Spleen (tissue), 11 donors: ENCODE results near the gene SFXN5. TPM values are rescaled to one million over a fixed set of nuclear protein-coding genes. Genes with fewer than 3 reads are reported as not detected.

ENCODE experiments used
- DNase-seq: peaks from one replicate; pipeline ENCODE4 v3.0.0-alpha.2; 2020
- H3K27ac ChIP-seq, 8 donors: fragments of 200-600 bp; sonication (generic) in 7 of 8; 1 replicate in 4 of 8; 2 replicates in 4 of 8; pipeline versions ENCODE4 v1.5.0 to v1.8.0; 2016 to 2021; ENCODE audit warnings: inconsistent platforms in 4 of 8, mild to moderate bottlenecking in 4 of 8, moderate library complexity in 1 of 8
- H3K27me3 ChIP-seq, 7 donors: fragments of 200-600 bp; sonication (generic) in 6 of 7; replicated peaks in 1 of 7; 1 replicate in 4 of 7; 2 replicates in 3 of 7; pipeline versions ENCODE4 v1.5.0 to v1.8.0; 2016 to 2021; ENCODE audit warnings: inconsistent platforms in 3 of 7, mild to moderate bottlenecking in 1 of 7
- H3K36me3 ChIP-seq, 6 donors: fragments of 200-600 bp; sonication (generic) in 5 of 6; 1 replicate in 4 of 6; 2 replicates in 2 of 6; pipeline versions ENCODE4 v1.5.0 to v1.8.0; 2016 to 2021; ENCODE audit warnings: inconsistent platforms in 2 of 6
- H3K4me1 ChIP-seq, 6 donors: fragments of 200-600 bp; sonication (generic) in 5 of 6; 1 replicate in 3 of 6; 2 replicates in 3 of 6; pipeline versions ENCODE4 v1.5.0 to v1.8.0; 2016 to 2021; ENCODE audit warnings: inconsistent platforms in 3 of 6
- H3K4me3 ChIP-seq, 8 donors: fragments of 200-600 bp; sonication (generic) in 7 of 8; 1 replicate in 4 of 8; 2 replicates in 4 of 8; pipeline versions ENCODE4 v1.5.0 to v1.8.0; 2016 to 2021; ENCODE audit warnings: inconsistent platforms in 4 of 8, mild to moderate bottlenecking in 4 of 8, moderate library complexity in 2 of 8
- H3K9me3 ChIP-seq, 8 donors: fragments of 200-600 bp; sonication (generic) in 7 of 8; 1 replicate in 4 of 8; 2 replicates in 4 of 8; pipeline versions ENCODE4 v1.5.0 to v1.8.0; 2016 to 2021; ENCODE audit warnings: inconsistent platforms in 4 of 8
- CTCF ChIP-seq, 11 experiments: fragments of 200-600 bp in 7 of 11; fragments of 450-650 bp in 4 of 11; sonication (generic) in 4 of 11; IDR thresholded peaks in 8 of 11; conservative IDR thresholded peaks in 3 of 11; 1 replicate in 7 of 11; 2 replicates in 4 of 11; pipeline versions ENCODE4 v1.4.0 to v1.8.0; 2016 to 2021; ENCODE audit warnings: antibody characterized with exemption in 11 of 11, inconsistent platforms in 4 of 11, mild to moderate bottlenecking in 1 of 11
- POLR2A ChIP-seq, 3 donors: fragments of 450-650 bp; IDR thresholded peaks; one replicate each; pipeline ENCODE4 v1.5.1; 2017; ENCODE audit warnings: antibody characterized with exemption in 3 of 3, mild to moderate bottlenecking in 1 of 3
- POLR2AphosphoS5 ChIP-seq, 3 donors: sonication (generic); formaldehyde crosslinking; IDR thresholded peaks; one replicate each; pipeline ENCODE4 v1.5.1; 2017; ENCODE audit warnings: antibody characterized with exemption in 3 of 3
- whole genome bisulfite sequencing, 5 donors: extraction: QIAGEN DNeasy Blood & Tissue Kit in 3 of 5; methylation state at CpG; one replicate each; pipeline versions ENCODE4 v1.1.5 to v1.1.7; 2013 to 2018; 5-methylcytosine and 5-hydroxymethylcytosine counted together
- intact Hi-C: fragments of 100-400 bp; cut with DNase I; formaldehyde crosslinking; loops from one replicate; pipeline ENCODE4 v1.15.0; 2023; ENCODE audit warnings: low total_unique reads
- polyA plus RNA-seq, 3 donors: library from polyadenylated mRNA; stranded (reverse); fragments of 200-250 nt; gene quantifications; one replicate each; pipeline ENCODE4 v1.2.1, GENCODE V29; 2013
- total RNA-seq, 7 donors: library from RNA; depleted of rRNA in 3 of 7; stranded (reverse); fragments of >200 nt in 3 of 7; fragmentation: NEBNext Ultra II Directional in 4 of 7; extraction: Animal tissue kit (Norgen Biotek cat#: 25700) in 4 of 7; gene quantifications; one replicate each; pipeline versions ENCODE4 v1.1.0 to v1.2.1, GENCODE V29; 2016 to 2021
- donor health status: healthy with polysubstance abuse.
- donor health status: DM: no; HTN: no; CAD: no; lungs with moderate emphysema.
- donor health status: DM: no; HTN: no; CAD: no.
- donor health status: Bipolar disorder and iron deficiency.
- donor health status: healthy.
- donor health status: DM: no; HTN: no; CAD: no.
- donor health status: DM: yes; HTN: yes; CAD: no.

Gene SFXN5
- total and polyA plus RNA-seq, 10 donors, result 2.6 to 41.4 (median 22.9) TPM

GRCh38 chr2:72973137-72973535 lies 98.4 kb downstream of the SFXN5 start:
- no peak for TF ChIP-seq POLR2AphosphoS5 (IDR thresholded peaks at IDR 0.05)
- TF ChIP-seq CTCF (IDR thresholded peaks at IDR 0.05 in 8 of 11, conservative IDR thresholded peaks at IDR 0.05 in 3 of 11), result no peak
- no peak for TF ChIP-seq POLR2A (IDR thresholded peaks at IDR 0.05)
- Histone ChIP-seq H3K36me3 (peaks cover 0 to 73% (median 0%) of the 10 kb centered on the region in 6 donors), H3K9me3 (no peaks in the 10 kb centered on the region), H3K4me1 (no peaks in the 10 kb centered on the region), H3K4me3 (no peak overlapping the region), H3K27ac (no peak overlapping the region), H3K27me3 (no peaks in the 10 kb centered on the region)
- no peak for DNase-seq
- 83 to 95% (median 93%) methylated on average over 8 of the region's 8 CpGs for WGBS, 5 donors
- intact Hi-C loops, result no loop called here

GRCh38 chr2:72972352-72973136 lies 99.0 kb downstream of the SFXN5 start:
- Histone ChIP-seq H3K4me3 (no peak overlapping the region), H3K27ac (no peak overlapping the region), H3K27me3 (no peaks in the 10 kb centered on the region), H3K9me3 (no peaks in the 10 kb centered on the region), H3K4me1 (no peaks in the 10 kb centered on the region), H3K36me3 (peaks cover 0 to 76% (median 0%) of the 10 kb centered on the region in 6 donors)
- no peak for DNase-seq
- WGBS, 5 donors, result 85 to 90% (median 87%) methylated on average over 10 to 12 of the region's 12 CpGs
- no peak for TF ChIP-seq POLR2A (IDR thresholded peaks at IDR 0.05)
- intact Hi-C loops, result no loop called here

- no peak for TF ChIP-seq POLR2A (IDR thresholded peaks at IDR 0.05)
- no peak for TF ChIP-seq CTCF (IDR thresholded peaks at IDR 0.05 in 8 of 11, conservative IDR thresholded peaks at IDR 0.05 in 3 of 11)
- TF ChIP-seq POLR2AphosphoS5 (IDR thresholded peaks at IDR 0.05), result no peak
- Histone ChIP-seq H3K4me1 (no peaks in the 10 kb centered on the region), H3K36me3 (peaks cover 0 to 78% (median 0%) of the 10 kb centered on the region in 6 donors), H3K4me3 (no peak overlapping the region), H3K9me3 (no peaks in the 10 kb centered on the region), H3K27ac (no peak overlapping the region), H3K27me3 (no peaks in the 10 kb centered on the region)
- no peak for DNase-seq
- intact Hi-C loops, result no loop called here
- 73 to 91% (median 84%) methylated on average over 7 of the region's 7 CpGs for WGBS, 5 donors
These were observed 100.5 kb downstream of the SFXN5 start for GRCh38 chr2:72971036-72971435.

- no peak overlapping the region for H3K27ac ChIP-seq
- H3K4me1 ChIP-seq, result no peaks in the 10 kb centered on the region
- H3K9me3 ChIP-seq, result no peaks in the 10 kb centered on the region
- H3K36me3 ChIP-seq, result peaks cover 0 to 78% (median 0%) of the 10 kb centered on the region in 6 donors
- no peak overlapping the region for H3K4me3 ChIP-seq
- no peak for TF ChIP-seq CTCF (IDR thresholded peaks at IDR 0.05 in 8 of 11, conservative IDR thresholded peaks at IDR 0.05 in 3 of 11)
- TF ChIP-seq POLR2A (IDR thresholded peaks at IDR 0.05), result no peak
- TF ChIP-seq POLR2AphosphoS5 (IDR thresholded peaks at IDR 0.05), result no peak
- H3K27me3 ChIP-seq, result no peaks in the 10 kb centered on the region
- no peak for DNase-seq
- intact Hi-C loops, result no loop called here
- WGBS, 5 donors, result 68 to 83% (median 80%) methylated on average over 2 to 4 of the region's 4 CpGs
These were observed 101.8 kb downstream of the SFXN5 start for GRCh38 chr2:72969706-72970105.
